Omental fat pad (tissue), 4 donors: ENCODE results near the gene ZDHHC22. TPM values are rescaled to one million over a fixed set of nuclear protein-coding genes. Genes with fewer than 3 reads are reported as not detected.

Source experiments
- ATAC-seq: fragments of 150-250 bp; one replicate; pipeline ENCODE4 v1.9.1; 2016; ENCODE audit warnings: mild to moderate bottlenecking, moderate library complexity; ENCODE audit not compliant: low FRiP score
- DNase-seq: peaks from one replicate; pipeline ENCODE4 v3.0.0-alpha.2; 2019; ENCODE audit warnings: low spot score
- total RNA-seq, 4 donors: library from RNA; depleted of rRNA; stranded (reverse); fragments of >200 nt; gene quantifications; one replicate each; pipeline ENCODE4 v1.1.0, GENCODE V29; 2016
- TF ChIP-seq, protein P1 (sequence below), 3 donors: fragments of 450-650 bp; IDR thresholded peaks; one replicate each; pipeline ENCODE4 v1.5.1; 2016 to 2017; ENCODE audit warnings: antibody characterized with exemption in 3 of 3, mild to moderate bottlenecking in 3 of 3, moderate library complexity in 2 of 3

Gene ZDHHC22
- total RNA-seq, 4 donors from 2014 or later: not detected

GRCh38 chr14:77122526-77123125 lies 19.0 kb downstream of the ZDHHC22 start:
- ATAC-seq (no peak), DNase-seq (no peak)
- TF ChIP-seq, protein P1, sequence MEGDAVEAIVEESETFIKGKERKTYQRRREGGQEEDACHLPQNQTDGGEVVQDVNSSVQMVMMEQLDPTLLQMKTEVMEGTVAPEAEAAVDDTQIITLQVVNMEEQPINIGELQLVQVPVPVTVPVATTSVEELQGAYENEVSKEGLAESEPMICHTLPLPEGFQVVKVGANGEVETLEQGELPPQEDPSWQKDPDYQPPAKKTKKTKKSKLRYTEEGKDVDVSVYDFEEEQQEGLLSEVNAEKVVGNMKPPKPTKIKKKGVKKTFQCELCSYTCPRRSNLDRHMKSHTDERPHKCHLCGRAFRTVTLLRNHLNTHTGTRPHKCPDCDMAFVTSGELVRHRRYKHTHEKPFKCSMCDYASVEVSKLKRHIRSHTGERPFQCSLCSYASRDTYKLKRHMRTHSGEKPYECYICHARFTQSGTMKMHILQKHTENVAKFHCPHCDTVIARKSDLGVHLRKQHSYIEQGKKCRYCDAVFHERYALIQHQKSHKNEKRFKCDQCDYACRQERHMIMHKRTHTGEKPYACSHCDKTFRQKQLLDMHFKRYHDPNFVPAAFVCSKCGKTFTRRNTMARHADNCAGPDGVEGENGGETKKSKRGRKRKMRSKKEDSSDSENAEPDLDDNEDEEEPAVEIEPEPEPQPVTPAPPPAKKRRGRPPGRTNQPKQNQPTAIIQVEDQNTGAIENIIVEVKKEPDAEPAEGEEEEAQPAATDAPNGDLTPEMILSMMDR (IDR thresholded peaks at IDR 0.05): no peak

DNA sequence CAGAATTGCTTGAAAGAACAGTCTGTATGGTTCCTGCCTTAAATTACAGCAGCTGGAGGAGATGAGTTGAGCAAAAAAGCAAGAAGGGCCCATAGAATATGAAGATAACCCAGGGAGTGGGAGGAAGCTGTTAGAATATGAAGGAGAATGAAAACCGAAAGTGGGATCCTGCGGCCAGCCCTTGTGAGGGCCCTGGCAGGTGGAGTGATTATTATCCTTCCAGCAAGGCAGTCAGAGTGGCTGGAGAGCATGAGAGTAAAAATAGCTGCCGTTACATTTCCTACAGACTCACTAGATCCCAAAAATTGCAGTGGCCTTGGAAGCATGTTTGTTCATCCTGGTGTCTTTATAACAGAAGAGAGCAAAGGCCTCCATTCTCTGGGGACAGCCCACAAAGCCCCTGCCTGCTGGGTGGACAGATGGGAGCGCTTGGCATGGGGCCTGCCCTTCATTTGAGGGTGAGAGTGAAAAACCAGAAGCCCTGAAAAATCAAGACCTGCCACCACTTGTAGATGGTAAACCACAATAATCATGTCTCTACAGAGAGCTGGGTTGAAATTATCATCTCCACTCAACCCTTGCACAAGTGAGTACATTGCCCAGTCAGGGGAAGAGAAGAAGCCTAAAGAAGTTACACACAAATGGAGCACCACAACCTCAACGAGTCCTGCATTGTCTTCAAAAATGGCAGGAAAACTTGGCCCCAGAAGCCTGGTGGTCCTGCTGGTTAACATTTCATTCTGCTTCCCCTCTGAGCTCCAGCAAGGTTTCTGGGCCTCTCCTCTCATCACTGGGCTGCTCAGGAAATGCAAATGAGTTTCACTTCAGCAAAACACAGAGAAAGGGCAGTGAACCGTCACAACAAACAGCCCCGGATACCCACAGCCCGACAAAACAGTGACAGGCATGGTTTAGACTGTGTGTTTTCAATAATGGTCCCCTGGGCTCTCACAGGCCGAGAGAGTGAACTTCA lies 20.5 kb downstream of the ZDHHC22 start:
- DNase-seq: no peak
- TF ChIP-seq, protein P1 (IDR thresholded peaks at IDR 0.05): no peak
- ATAC-seq: peak; percentile 69

GRCh38 chr14:77119851-77120250 lies 21.7 kb downstream of the ZDHHC22 start:
- ATAC-seq (no peak), DNase-seq (no peak)

DNA sequence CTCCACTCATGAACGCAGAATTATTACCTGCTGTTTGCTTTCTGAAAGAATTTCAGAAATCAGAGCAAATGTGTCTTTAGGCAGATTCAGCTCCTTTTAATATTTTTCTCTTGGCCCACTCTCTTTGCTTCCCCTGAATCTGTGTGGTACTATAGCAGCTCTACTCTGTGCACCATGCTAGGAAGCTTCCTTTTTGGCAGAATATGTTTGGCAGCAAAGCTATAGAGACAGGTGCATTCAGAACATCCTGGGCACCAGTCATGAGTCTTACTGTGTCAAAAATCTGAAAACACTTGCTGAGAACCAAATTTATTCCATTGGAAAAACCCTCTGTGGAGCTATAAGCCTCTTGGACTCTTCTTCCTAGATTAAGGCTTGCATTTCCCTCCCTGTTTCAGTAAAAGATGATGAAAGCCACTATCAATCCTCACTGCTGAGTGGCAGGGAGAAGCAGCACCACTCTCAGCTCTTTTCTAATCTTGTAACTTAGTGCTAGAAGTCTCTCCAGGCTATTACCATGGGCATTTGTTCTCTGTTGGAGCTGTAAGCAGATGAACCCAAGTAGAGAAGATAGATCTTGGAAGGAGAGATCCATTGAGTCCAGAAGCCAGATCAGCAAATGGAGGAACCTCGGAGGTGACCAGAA lies 25.3 kb downstream of the ZDHHC22 start:
- no peak for DNase-seq
- TF ChIP-seq, protein P1 (IDR thresholded peaks at IDR 0.05): no peak
- ATAC-seq: no peak

More at GRCh38 chr14:77119851-77120250, 21.7 kb downstream of the ZDHHC22 start:
- TF ChIP-seq, protein P1 (IDR thresholded peaks at IDR 0.05): no peak

GRCh38 chr14:77114609-77115008 lies 27.0 kb downstream of the ZDHHC22 start:
- no peak for ATAC-seq
- TF ChIP-seq, protein P1 (IDR thresholded peaks at IDR 0.05): no peak
- DNase-seq: no peak

DNA sequence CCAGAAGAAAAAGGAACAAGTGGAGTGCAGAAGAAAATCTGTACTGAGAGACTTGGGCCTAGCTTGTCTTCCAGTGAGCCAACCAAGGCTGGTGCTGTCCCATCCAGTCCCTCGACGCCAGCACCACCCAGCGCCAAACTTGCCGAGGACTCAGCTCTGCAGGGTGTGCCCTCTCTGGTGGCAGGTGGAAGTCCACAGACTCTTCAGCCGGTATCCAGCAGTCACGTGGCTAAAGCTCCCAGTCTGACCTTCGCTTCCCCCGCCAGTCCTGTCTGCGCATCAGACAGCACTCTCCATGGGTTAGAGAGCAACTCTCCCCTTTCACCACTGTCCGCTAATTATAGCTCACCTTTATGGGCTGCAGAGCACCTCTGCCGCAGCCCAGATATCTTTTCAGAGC lies 27.9 kb downstream of the ZDHHC22 start:
- DNase-seq: no peak
- ATAC-seq: no peak
- TF ChIP-seq, protein P1 (IDR thresholded peaks at IDR 0.05): no peak
